WTC11 (cell line): ENCODE results near the gene RBFOX2. TPM values are rescaled to one million over a fixed set of nuclear protein-coding genes. Genes with fewer than 3 reads are reported as not detected.

Experiments used
- ATAC-seq: fragments of 200-7000 bp; cut with Tn5 transposase; 2 replicates; pipeline ENCODE4 v1.10.0; 2021; ENCODE audit warnings: mild to moderate bottlenecking, moderate library complexity
- CTCF ChIA-PET: fragments of 300-600 bp; sonication (Branson Sonifier 250); formaldehyde crosslinking; loops from one replicate; lab custom pipeline; 2021; ENCODE audit warnings: antibody characterized with exemption; lab: Charles Lee
- POLR2A ChIA-PET: fragments of 350-600 bp; sonication (Branson Sonifier 250); formaldehyde crosslinking; loops from one replicate; lab custom pipeline; 2021; ENCODE audit warnings: antibody characterized with exemption; lab: Charles Lee
- DNase-seq: peaks from one replicate; pipeline ENCODE4 v3.0.0; 2021; ENCODE audit warnings: low spot score
- H3K27ac Mint-ChIP-seq: 2 replicates; pipeline ENCODE4 v1.8.0; 2021; ENCODE audit warnings: mixed read lengths
- H3K27me3 Mint-ChIP-seq: 2 replicates; pipeline ENCODE4 v1.8.0; 2021; ENCODE audit warnings: low read depth, mild to moderate bottlenecking, moderate library complexity, mixed read lengths
- H3K36me3 Mint-ChIP-seq: 2 replicates; pipeline ENCODE4 v1.8.0; 2021; ENCODE audit warnings: mixed read lengths
- H3K4me1 Mint-ChIP-seq: 2 replicates; pipeline ENCODE4 v1.8.0; 2022; ENCODE audit warnings: mixed read lengths
- H3K4me3 Mint-ChIP-seq: 2 replicates; pipeline ENCODE4 v1.8.0; 2021; ENCODE audit warnings: mild to moderate bottlenecking, moderate library complexity, mixed read lengths
- H3K9me3 Mint-ChIP-seq: 2 replicates; pipeline ENCODE4 v1.8.0; 2021; ENCODE audit warnings: mixed read lengths
- CBFB ChIP-seq: sonication (generic); formaldehyde crosslinking; IDR thresholded peaks from 2 replicates; pipeline ENCODE4 v1.8.1; 2022; ENCODE audit warnings: mild to moderate bottlenecking, low read depth, missing genetic modification reagents
- EMX1 ChIP-seq: fragments of 250-450 bp; sonication (Bioruptor Pico); IDR thresholded peaks from 2 replicates; pipeline ENCODE4 v1.8.0; 2021; ENCODE audit warnings: mild to moderate bottlenecking
- ESRRA ChIP-seq: sonication (generic); formaldehyde crosslinking; IDR thresholded peaks from 2 replicates; pipeline ENCODE4 v1.8.1; 2022; ENCODE audit warnings: mild to moderate bottlenecking, missing genetic modification reagents, borderline replicate concordance
- ETV6 ChIP-seq: sonication (generic); formaldehyde crosslinking; IDR thresholded peaks from 2 replicates; pipeline ENCODE4 v1.8.1; 2022; ENCODE audit warnings: mild to moderate bottlenecking, missing genetic modification reagents
- FOXK1 ChIP-seq: sonication (generic); formaldehyde crosslinking; IDR thresholded peaks from 2 replicates; pipeline ENCODE4 v1.8.0; 2022; ENCODE audit warnings: mild to moderate bottlenecking, moderate library complexity, missing genetic modification reagents
- FOXP1 ChIP-seq: sonication (generic); formaldehyde crosslinking; IDR thresholded peaks from 2 replicates; pipeline ENCODE4 v1.8.0; 2022; ENCODE audit warnings: missing genetic modification reagents, mild to moderate bottlenecking, moderate library complexity, borderline replicate concordance
- FOXP4 ChIP-seq: sonication (generic); formaldehyde crosslinking; IDR thresholded peaks from 2 replicates; pipeline ENCODE4 v1.8.0; 2022; ENCODE audit warnings: mild to moderate bottlenecking, missing genetic modification reagents
- IRF2 ChIP-seq: sonication (generic); formaldehyde crosslinking; IDR thresholded peaks from 2 replicates; pipeline ENCODE4 v1.8.0; 2022; ENCODE audit warnings: low read depth, missing genetic modification reagents, borderline replicate concordance
- JAZF1 ChIP-seq: fragments of 250-450 bp; sonication (Bioruptor Pico); IDR thresholded peaks from 2 replicates; pipeline ENCODE4 v1.9.0; 2021; ENCODE audit warnings: moderate library complexity, mild to moderate bottlenecking, inconsistent platforms
- MXD4 ChIP-seq: fragments of 250-450 bp; sonication (Bioruptor Pico); IDR thresholded peaks from 2 replicates; pipeline ENCODE4 v1.8.0; 2021; ENCODE audit warnings: mild to moderate bottlenecking, moderate library complexity, borderline replicate concordance
- OVOL2 ChIP-seq: fragments of 250-450 bp; sonication (Bioruptor Pico); IDR thresholded peaks from 2 replicates; pipeline ENCODE4 v1.9.0; 2021; ENCODE audit warnings: mild to moderate bottlenecking, borderline replicate concordance
- RELA ChIP-seq: sonication (generic); formaldehyde crosslinking; IDR thresholded peaks from 2 replicates; pipeline ENCODE4 v1.8.1; 2022; ENCODE audit warnings: missing genetic modification reagents, mild to moderate bottlenecking, borderline replicate concordance
- ZNF281 ChIP-seq: sonication (generic); formaldehyde crosslinking; IDR thresholded peaks from 2 replicates; pipeline ENCODE4 v1.8.0; 2023; ENCODE audit warnings: mild to moderate bottlenecking, missing genetic modification reagents
- total RNA-seq: library from RNA; stranded (reverse); gene quantifications from 3 replicates; pipeline ENCODE4 v1.2.3, GENCODE V29; 2021
- TF ChIP-seq, protein P1 (sequence below): sonication (generic); formaldehyde crosslinking; IDR thresholded peaks from 2 replicates; pipeline ENCODE4 v1.8.1; 2023; ENCODE audit warnings: mild to moderate bottlenecking, missing genetic modification reagents, moderate library complexity
- TF ChIP-seq, protein P2 (sequence below): sonication (generic); formaldehyde crosslinking; IDR thresholded peaks from 2 replicates; pipeline ENCODE4 v1.8.0; 2023; ENCODE audit warnings: missing genetic modification reagents
- TF ChIP-seq, protein P3 (sequence below): sonication (generic); formaldehyde crosslinking; conservative IDR thresholded peaks from 2 replicates; pipeline ENCODE4 v1.8.1; 2022; ENCODE audit warnings: mild to moderate bottlenecking, missing genetic modification reagents
- TF ChIP-seq, protein P4 (sequence below): fragments of 200-600 bp; IDR thresholded peaks from 2 replicates; pipeline ENCODE4 v1.8.0; 2022; ENCODE audit warnings: antibody characterized with exemption

Gene RBFOX2
- total RNA-seq, 1 experiment from 2014 or later, result 107 TPM

GRCh38 chr22:35949243-35949642 lies 79.4 kb downstream of the RBFOX2 start:
- Mint-ChIP-seq H3K9me3 (no peaks in the 10 kb centered on the region), H3K27ac (no peak overlapping the region), H3K27me3 (no peaks in the 10 kb centered on the region), H3K36me3 (no peaks in the 10 kb centered on the region), H3K4me1 (no peaks in the 10 kb centered on the region), H3K4me3 (no peak overlapping the region)
- no peak for TF ChIP-seq FOXP1 (CRISPR knock-in tag)
- ChIA-PET CTCF (interaction anchor here (0.7 to 2.7 kb wide), 2 partner anchors 87 to 117 kb away, joined by 5 to 12 read pairs; no protein-coding TSS in a partner anchor), POLR2A (no interaction called here)
- DNase-seq, result no peak
- ATAC-seq, result no peak

DNA sequence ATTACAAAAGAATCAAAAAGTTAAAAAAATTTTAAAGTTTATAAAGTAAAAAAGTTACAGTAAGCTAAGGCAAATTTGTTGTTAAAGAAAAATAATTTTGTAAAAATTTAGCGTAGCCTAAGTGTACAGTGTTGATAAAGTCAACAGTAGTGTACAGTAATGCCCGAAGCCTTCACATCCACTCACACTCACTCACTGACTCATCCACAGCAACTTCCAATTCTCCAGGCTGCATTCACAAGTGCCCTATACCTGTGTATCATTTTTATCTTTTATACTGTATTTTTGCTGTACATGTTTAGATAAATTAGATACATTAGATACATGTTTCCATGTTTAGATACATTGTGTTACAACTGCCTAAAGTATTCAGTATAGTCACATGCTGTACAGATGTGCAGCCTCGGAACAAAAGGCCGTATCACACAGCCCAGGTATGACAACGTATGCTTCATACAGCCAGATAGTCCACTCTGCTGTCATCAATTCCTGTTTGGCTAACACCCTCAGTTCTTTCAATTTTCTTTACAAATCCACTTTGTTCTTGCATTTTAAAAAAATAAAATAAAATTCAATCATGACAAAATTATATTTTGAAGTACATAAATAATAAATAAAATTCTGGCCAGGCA lies 80.7 kb downstream of the RBFOX2 start:
- TF ChIP-seq ESRRA (CRISPR knock-in tag) (no peak), ETV6 (CRISPR knock-in tag) (no peak), IRF2 (CRISPR knock-in tag) (no peak), MXD4 (no peak), CBFB (no peak), RELA (CRISPR knock-in tag) (no peak), FOXK1 (CRISPR knock-in tag) (no peak), OVOL2 (CRISPR knock-in tag) (no peak), FOXP4 (CRISPR knock-in tag) (no peak), EMX1 (CRISPR knock-in tag) (no peak), JAZF1 (CRISPR knock-in tag) (no peak), ZNF281 (CRISPR knock-in tag) (no peak)
- TF ChIP-seq, protein P1, sequence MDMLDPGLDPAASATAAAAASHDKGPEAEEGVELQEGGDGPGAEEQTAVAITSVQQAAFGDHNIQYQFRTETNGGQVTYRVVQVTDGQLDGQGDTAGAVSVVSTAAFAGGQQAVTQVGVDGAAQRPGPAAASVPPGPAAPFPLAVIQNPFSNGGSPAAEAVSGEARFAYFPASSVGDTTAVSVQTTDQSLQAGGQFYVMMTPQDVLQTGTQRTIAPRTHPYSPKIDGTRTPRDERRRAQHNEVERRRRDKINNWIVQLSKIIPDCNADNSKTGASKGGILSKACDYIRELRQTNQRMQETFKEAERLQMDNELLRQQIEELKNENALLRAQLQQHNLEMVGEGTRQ, result no peak
- TF ChIP-seq, protein P2, sequence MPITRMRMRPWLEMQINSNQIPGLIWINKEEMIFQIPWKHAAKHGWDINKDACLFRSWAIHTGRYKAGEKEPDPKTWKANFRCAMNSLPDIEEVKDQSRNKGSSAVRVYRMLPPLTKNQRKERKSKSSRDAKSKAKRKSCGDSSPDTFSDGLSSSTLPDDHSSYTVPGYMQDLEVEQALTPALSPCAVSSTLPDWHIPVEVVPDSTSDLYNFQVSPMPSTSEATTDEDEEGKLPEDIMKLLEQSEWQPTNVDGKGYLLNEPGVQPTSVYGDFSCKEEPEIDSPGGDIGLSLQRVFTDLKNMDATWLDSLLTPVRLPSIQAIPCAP (CRISPR knock-in tag), result no peak
- TF ChIP-seq, protein P3, sequence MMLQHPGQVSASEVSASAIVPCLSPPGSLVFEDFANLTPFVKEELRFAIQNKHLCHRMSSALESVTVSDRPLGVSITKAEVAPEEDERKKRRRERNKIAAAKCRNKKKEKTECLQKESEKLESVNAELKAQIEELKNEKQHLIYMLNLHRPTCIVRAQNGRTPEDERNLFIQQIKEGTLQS (CRISPR knock-in tag), result no peak
- TF ChIP-seq, protein P4, sequence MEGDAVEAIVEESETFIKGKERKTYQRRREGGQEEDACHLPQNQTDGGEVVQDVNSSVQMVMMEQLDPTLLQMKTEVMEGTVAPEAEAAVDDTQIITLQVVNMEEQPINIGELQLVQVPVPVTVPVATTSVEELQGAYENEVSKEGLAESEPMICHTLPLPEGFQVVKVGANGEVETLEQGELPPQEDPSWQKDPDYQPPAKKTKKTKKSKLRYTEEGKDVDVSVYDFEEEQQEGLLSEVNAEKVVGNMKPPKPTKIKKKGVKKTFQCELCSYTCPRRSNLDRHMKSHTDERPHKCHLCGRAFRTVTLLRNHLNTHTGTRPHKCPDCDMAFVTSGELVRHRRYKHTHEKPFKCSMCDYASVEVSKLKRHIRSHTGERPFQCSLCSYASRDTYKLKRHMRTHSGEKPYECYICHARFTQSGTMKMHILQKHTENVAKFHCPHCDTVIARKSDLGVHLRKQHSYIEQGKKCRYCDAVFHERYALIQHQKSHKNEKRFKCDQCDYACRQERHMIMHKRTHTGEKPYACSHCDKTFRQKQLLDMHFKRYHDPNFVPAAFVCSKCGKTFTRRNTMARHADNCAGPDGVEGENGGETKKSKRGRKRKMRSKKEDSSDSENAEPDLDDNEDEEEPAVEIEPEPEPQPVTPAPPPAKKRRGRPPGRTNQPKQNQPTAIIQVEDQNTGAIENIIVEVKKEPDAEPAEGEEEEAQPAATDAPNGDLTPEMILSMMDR, result no peak
- H3K27me3 Mint-ChIP-seq, result no peaks in the 10 kb centered on the region
- no peaks in the 10 kb centered on the region for H3K36me3 Mint-ChIP-seq
- ChIA-PET CTCF (no interaction called here), POLR2A (interaction anchor here (0.7 kb wide), 1 partner anchor 64 kb away, joined by 3 read pairs; no protein-coding TSS in a partner anchor)
- no peak overlapping the region for H3K4me3 Mint-ChIP-seq
- H3K9me3 Mint-ChIP-seq, result no peaks in the 10 kb centered on the region
- no peak for ATAC-seq
- DNase-seq, result no peak
- no peak overlapping the region for H3K27ac Mint-ChIP-seq
- H3K4me1 Mint-ChIP-seq, result no peaks in the 10 kb centered on the region
